T-helper 1 cell treated with Interleukin-12 subunit alpha and Interleukin-12 subunit beta and Interleukin-4 antibody, amounts not matched to agents 30 ng/mL and 1 ng/mL, for 36 hours (primary cell): ENCODE data around the gene ACAP2. TPM values are rescaled to one million over a fixed set of nuclear protein-coding genes. Genes with fewer than 3 reads are reported as not detected.
"Not testable (repeated sequence)": the region's sequence is repeated elsewhere in the genome, so short reads cannot be mapped to it uniquely, and the experiment has no call there.

ENCODE experiments used
- intact Hi-C: fragments of 100-400 bp; cut with micrococcal nuclease; formaldehyde crosslinking; loops from one replicate; pipeline ENCODE4 v1.15.1; 2024
- total RNA-seq: library from RNA; stranded (reverse); gene quantifications from 2 replicates; pipeline ENCODE4 v1.2.3, GENCODE V29; 2022

ACAP2 gene
- total RNA-seq, 1 donor from 2014 or later, result 71.5 TPM

DNA sequence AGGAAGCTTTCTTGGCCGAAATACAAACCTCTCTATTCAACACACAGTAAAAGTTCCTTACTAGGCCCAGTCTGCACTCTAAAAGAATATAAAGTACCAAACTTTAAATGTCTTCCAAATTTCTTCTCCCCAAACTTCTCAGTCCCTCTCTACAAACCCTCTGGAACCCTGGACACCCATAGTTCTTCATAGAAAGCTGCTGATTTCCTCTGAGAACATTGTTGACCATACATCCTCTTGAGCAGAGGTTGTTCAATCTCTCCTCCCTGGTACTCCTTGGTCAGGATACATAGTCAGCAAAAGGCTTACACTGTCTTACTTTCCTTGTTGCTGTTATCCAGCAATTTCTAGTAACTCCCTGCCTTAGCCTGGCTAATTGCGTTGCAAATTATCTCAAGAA is 3.1 kb upstream of the ACAP2 start:
- intact Hi-C loops, result no loop called here

- intact Hi-C loops, result loop anchor here (1.0 to 5.0 kb wide), 13 partner anchors 15 to 957 kb away; partner anchors contain the start of genes ATP13A3, FAM43A, LSG1 and PPP1R2
Measured at GRCh38 chr3:195443391-195443989, 670 bp upstream of the ACAP2 start.

GRCh38 chr3:195441992-195442572 is 738 bp downstream of the ACAP2 start:
- intact Hi-C loops, result loop anchor here (1.0 to 5.0 kb wide), 7 partner anchors 35 to 955 kb away; partner anchors contain the start of genes ATP13A3 and FAM43A

DNA sequence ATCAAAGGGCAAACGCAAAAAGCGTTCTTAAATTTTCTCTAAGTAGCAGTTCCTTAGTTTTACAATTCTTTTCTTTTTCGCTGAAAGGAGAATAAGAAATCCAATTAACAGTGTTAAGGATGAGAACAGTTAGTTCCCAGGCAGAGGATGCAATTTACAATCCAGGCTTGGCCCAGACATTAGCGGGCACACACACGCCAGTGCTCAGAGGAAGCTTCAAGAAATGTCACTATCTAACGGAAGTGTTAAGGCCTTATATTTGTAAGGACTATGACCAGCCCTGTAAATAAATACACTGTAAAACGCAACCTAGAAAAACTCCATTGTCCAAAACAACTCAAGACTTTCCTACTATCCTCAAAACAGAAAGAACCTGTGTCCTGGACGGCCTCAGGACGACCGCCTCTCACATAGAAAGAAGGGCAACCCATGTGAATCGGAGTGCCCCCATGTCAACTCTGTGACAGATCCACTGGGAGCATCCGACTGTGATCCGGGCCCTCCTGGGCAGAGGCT is 1.3 kb downstream of the ACAP2 start:
- intact Hi-C loops, result loop anchor here (5.0 kb wide), 3 partner anchors 94 to 754 kb away; partner anchors contain the start of gene FAM43A

- intact Hi-C loops, result loop anchor here (5.0 kb wide), 3 partner anchors 94 to 754 kb away; partner anchors contain the start of gene FAM43A
Measured at GRCh38 chr3:195441051-195441450, 1.8 kb downstream of the ACAP2 start.

- intact Hi-C loops, result loop anchor here (5.0 kb wide), 3 partner anchors 93 to 753 kb away; partner anchors contain the start of gene FAM43A
Measured at GRCh38 chr3:195440379-195440778, 2.4 kb downstream of the ACAP2 start.

DNA sequence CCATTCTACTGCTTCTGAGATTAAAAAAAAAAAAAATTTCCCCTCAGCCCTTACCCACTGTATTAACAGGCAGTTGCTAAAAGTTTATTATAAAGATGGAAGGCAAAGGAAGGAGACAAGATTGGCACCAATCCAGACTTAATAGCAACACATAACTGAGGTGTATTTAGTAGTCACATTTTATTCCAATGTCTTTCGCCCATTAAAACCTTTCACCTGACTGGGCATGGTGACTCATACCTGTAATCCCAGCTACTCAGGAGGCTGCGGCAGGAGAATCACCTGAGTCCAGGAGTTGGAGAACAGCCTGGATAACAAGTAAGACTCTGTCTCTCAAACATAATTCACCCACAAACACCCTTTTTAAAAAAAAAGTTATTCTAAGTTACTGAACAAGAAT is 4.4 kb downstream of the ACAP2 start:
- intact Hi-C loops, result no loop called here

DNA sequence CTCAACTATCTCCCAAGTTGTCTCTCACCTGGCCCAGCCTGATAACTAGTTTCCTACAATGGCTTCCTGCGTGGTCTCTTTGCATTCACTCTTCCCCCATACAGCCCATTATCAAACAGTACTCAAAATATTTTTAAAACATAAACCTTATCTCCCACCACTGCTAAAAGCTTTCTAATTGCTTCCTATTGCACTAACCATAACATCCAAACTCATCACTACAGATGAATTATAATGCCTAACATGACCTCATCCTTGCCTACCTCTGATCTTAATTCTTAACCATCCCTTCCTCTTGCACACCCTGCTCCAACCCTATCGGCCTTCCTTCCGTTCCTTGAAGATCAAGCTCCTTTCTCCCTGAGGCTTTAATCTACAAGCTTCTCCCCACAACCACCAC is 17.0 kb downstream of the ACAP2 start:
- intact Hi-C loops, result no loop called here

DNA sequence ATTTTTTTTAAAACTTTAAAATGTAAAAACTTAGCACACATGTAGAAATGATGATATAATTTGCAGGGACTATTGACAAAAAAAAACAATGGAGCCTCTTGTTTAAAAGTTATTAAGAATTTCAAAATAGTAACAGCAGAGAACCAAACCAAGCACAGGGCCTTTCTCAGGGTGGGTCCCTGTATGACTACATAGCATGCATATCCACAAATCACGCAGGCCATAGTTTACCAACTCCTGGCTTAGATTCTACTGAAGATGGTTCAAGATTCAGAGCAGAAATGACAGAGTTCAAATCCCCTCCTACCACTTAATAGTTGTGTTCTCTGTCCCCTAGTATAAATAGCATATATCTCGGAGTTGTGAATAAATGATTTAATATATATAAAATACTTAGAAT is 19.0 kb downstream of the ACAP2 start:
- intact Hi-C loops, result no loop called here

GRCh38 chr3:195421400-195421799 is 21.4 kb downstream of the ACAP2 start:
- intact Hi-C loops, result no loop called here

DNA sequence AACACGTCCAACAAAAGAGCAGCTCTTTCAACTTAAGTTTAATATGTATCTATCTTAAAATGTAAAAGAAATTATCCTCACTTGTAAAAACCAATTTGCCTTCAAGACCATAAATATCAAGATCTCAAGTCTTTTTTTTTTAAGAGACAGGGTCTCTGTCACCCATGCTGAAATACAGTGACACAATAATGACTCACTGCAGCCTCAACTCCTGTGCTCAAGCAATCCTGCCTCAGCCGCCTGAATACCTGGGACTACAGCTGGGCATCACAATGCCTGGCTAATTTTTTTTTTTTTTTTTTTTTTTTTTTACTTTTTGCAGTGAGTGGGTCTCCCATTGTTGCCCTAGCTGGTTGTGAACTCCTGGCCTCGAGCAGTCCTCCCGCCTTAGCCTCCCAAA is 26.0 kb downstream of the ACAP2 start:
- intact Hi-C loops, result no loop called here

GRCh38 chr3:195411836-195412235 is 31.0 kb downstream of the ACAP2 start:
- intact Hi-C loops, result loop anchor here (5.0 kb wide), 1 partner anchor 45 kb away; no protein-coding TSS in a partner anchor

DNA sequence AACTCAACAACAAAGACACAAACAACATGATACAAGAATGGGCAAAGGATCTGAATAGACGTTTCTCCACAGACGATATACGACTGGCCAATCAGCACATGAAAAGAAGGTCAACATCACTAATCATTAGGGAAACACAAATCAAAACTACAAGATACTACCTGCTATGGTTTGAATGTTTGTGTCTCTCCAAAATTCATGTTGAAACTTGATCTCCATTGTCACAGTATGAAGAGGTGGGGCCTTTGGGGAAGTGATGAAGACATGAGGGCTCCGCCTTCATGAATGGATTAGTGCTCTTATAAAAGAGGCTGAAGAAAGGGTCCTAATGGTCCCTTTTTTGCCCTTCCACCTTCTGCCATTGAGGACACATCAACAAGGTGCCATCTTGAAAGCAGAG is 32.3 kb downstream of the ACAP2 start:
- intact Hi-C loops, result loop anchor here (5.0 kb wide), 1 partner anchor 47 kb away; no protein-coding TSS in a partner anchor

DNA sequence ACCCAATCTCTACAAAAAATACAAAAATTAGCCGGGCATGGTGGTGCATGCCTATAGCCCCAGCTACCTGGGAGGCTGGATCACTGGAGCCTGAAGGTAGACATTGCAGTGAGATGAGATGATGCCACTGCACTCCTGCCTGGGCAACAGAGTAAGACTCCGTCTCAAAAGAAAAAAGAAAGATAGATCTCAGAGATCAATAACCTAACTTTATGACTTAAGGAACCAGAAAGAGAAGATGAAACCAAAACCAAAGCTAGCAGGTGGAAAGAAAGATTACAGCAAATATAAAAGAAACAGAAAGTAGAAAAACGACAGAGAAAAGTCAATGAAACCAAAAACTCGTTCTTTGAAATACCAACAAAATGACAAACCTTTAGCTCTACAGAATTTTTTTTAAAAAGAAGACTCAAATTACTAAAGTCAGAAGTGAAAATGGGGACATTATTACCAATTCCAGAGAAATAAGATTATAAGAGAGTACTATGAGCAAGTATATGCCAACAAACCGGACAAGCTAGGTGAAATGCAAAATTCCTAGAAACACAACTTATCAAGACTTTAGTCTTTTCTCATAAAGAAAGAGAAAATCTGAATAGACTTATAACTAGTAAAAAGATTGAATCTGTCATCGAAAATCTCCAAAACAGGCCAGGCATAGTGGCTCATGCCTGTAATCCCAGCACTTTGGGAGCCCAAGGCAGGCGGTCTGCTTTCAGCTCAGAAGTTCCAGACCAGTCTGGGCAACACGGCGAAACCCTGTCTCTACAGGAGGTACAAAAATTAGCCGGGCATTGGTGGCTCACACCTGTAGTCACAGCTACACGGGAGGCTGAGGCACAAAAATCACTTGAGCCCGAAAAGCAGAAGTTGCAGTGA is 35.0 kb downstream of the ACAP2 start:
- intact Hi-C loops, result loop anchor here (1.0 kb wide), 1 partner anchor 35 kb away; no protein-coding TSS in a partner anchor

DNA sequence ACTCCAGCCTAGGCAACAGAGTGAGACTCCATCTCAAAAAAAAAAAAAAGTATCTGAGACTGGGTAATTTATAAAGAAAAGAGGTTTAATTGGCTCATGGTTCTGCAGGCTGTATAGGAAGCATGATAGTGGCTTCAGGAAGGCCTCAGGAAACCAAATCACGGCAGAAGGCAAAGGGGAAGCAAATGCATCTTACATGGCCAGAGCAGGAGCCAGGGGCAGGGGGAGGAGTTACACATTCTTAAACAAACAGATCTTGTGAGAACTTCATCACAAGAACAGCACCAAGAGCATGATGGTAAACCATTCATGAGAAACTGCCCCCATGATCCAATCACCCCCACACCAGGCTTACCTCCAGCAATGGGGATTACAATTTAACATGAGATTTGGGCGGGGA is 37.2 kb downstream of the ACAP2 start:
- intact Hi-C loops, result no loop called here

DNA sequence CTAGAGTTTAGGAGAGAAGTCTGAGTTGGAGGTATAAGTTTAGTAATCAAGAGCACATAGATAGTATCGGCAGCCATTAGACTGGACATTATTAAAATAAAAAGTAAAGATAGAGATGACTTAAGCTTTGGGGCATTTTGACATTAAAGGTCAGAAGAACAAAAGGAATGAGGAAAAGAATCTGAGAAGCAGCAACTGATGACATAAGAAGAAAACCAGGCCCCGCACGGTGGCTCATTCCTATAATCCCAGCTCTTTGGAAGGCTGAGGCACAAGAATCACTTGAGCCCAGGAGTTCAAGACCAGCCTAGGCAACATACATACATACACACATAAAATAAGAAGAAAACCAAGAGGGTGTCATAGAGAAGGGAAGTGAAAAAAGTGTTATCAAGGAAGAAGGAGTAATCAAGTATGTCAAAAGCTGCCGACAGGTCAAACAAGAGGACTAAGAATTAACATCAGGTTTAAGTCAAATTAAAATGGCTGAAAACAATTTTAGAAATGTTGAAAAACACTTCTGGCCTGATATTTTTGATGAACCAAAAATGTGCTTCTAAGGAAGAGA is 38.9 kb downstream of the ACAP2 start:
- intact Hi-C loops, result no loop called here

- intact Hi-C loops, result no loop called here
Measured at GRCh38 chr3:195403244-195403643, 39.6 kb downstream of the ACAP2 start.

GRCh38 chr3:195401943-195402342 is 40.9 kb downstream of the ACAP2 start:
- intact Hi-C loops, result no loop called here

DNA sequence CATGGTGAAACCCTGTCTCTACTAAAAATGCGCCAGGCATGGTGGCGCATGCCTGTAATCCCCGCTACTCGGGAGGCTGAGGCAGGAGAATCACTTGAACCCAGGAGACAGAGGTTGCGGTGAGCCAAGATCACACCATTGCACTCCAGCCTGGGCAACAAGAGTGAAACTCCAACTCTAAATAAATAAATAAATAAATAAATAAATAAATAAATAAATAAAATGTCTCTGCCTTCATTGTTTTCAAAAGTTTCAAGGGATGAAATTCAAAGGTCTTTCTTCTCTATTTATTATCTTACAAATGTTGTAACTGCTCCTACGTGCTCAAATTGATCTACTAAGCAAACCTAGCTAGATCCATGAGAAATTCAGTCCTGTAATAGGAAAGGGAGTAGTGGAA is 44.4 kb downstream of the ACAP2 start:
- intact Hi-C loops, result not testable (repeated sequence)

DNA sequence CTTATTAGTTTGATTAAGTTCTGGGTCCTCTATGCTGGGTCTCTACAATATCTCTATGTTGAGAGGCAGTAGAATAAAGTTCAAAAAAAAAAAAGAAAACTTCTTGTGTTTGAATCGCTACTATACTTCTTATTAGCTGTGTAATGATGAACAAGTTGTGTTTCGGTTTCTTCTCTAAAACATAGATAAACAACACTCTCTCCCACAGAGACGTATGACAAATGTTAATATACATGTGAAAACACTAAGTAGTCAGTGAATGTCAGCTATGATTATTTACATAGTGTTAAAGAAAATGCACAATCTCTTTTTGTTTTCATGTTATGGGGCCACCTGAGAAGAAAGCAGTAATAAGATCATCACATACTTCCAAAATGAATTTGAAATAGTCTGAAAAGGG is 45.3 kb downstream of the ACAP2 start:
- intact Hi-C loops, result no loop called here

GRCh38 chr3:195395208-195395816 is 47.5 kb downstream of the ACAP2 start:
- intact Hi-C loops, result no loop called here
